ENCODE results near the gene RTN3.
"Not testable (repeated sequence)": the region's sequence is repeated elsewhere in the genome, so short reads cannot be mapped to it uniquely, and the experiment has no call there.

The RTN3 gene

DNA sequence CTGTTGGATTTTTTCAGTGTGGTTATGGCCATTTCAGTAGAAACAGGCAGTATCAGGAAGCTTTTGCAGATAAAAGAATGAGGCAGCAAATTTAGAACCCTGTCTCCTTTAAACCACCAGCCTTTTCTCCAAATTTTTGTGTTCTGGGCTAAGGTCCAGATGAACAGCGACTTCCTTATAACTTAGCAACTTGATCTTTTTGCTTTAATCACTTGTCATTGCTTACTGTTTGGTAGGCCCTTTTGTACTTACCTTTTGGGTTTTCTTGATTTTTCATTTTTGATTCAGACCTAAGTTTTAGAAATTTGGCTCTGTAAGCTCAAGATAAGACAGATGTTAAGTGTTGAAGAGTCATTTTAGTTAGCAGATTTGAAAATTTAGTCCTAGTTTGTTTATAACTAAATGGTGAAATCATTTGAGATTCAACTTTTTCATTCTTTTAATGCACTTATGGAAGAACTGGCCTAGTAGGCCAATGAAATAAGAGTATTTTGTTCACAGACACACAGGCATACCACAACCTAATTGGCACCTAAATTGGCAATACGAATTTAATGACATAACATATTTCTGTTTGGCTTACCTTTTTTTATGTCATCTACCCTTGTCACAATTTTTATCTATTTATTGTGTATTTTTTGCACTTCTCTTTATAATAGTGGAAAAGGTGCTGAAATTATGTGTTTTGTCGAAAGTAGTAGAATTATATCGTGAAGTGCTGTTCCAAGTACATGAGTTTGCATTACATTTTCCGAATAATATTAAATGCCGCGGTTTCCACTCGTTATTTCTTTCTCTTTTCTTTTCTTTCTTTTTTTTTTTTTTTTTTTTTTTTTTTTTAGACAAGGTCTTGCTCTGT lies 2.1 kb downstream of the RTN3 start:
- no peak for DNase-seq

- DNase-seq: not testable (repeated sequence)
Observed at GRCh38 chr11:63685158-63685721, 3.9 kb downstream of the RTN3 start.

GRCh38 chr11:63686926-63687325 lies 5.6 kb downstream of the RTN3 start:
- no peak for DNase-seq

- peak; percentile 44 for DNase-seq
Observed at GRCh38 chr11:63687845-63688244, 6.5 kb downstream of the RTN3 start.

DNA sequence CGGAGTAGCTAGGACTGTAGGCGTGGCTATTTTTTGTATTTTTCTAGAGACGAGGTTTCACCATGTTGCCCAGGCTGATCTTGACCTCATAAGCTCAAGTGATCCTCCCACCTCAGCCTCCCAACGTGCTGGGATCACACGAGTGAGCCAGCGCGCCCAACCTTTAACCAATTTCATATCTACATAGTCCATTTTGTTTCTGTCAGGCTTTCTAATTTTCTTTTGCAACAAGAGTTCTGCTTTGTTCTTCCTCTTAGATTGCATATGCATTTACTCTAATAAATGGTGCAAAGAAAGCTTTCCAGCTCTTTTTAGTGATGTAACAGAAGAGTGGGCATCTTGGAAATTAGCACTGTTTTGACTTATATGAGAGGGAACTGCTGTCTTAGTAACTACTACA lies 13.3 kb downstream of the RTN3 start:
- DNase-seq: no peak

- DNase-seq: no peak
Observed at GRCh38 chr11:63698976-63699733, 17.9 kb downstream of the RTN3 start.

GRCh38 chr11:63699896-63700295 lies 18.6 kb downstream of the RTN3 start:
- DNase-seq: no peak

DNA sequence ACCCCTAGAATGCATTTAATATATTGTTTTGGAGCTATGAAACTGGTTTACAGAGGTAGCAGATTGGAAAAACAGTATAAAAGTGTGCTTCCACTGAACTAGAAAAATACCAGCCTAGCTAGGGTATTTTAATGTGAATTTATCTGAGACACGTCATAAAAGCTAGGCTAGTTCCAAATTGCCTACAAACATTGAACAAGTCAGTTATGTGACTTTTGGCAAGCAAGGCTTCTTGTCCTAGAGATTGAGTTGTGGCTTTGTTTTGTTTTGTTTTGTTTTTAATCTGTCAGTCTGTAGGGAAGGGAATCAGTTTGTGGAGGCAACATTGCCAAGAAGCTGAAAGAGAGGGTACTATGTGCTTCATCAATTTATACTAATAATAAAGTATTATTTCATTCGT lies 24.2 kb downstream of the RTN3 start:
- DNase-seq: no peak

DNA sequence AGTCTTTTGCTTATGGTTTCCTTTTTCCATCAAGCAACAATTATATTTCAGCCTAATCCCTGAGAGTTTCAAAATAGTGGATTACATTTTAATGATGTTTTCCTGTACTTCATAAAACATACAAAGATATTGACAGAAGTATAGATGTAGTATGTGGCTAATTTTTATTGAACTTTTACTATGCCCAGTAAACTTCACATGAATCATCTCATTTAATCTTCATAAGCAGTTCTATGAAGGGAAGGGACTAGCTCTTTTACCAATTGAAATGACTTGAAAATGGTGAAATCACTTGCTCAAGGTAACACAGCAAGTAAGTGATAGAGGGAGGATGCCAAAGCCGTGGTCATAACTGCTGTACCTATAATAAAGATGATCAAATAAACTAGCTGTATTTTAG lies 27.5 kb downstream of the RTN3 start:
- no peak for DNase-seq

DNA sequence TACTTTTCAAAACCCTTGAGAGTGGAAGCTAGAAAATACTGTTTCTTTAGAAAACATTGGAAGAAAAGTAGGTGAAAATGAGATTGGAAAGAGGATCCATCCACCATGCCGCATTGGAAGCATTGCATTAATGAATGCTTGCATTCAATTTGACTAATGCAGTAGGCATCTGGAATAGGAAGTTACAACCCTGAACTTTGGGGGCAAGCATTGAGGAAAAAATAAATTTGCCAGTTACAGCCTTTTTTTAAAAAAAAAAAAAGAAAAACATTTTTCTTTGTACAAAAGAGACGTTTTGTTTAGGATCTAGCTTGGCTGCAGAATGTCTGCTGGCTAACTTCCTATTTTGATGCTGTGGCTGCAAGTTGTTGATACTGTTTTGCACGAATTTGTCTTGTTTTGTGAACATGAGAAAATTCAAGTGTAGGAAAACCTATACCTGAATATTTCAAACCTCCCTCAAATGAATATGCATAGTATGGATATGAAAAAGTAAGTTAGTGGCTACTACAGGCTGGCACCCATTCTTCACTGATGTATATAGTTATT lies 28.1 kb downstream of the RTN3 start:
- no peak for DNase-seq

GRCh38 chr11:63710476-63711217 lies 29.3 kb downstream of the RTN3 start:
- DNase-seq: no peak

DNA sequence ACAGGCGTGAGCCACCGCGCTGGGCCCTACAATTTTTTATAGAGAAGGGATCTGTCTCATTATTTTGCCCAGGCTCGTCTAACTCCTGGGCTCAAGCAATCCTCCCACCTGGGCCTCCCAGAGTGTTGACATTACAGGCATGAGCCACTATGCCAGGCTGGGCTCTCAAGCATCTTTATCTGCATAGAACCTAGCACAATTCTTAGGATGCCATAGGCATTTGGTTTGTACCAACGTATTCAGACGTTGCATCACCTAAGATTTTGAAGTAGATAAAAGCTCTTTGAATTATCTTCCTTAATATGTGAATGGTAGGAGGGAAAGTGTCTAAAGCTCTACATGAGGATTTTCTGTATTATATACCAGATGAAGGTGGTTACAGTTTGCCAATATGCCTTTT lies 30.5 kb downstream of the RTN3 start:
- DNase-seq: no peak

GRCh38 chr11:63713766-63714165 lies 32.5 kb downstream of the RTN3 start:
- DNase-seq: no peak

GRCh38 chr11:63716046-63716445 lies 34.7 kb downstream of the RTN3 start:
- no peak for DNase-seq

DNA sequence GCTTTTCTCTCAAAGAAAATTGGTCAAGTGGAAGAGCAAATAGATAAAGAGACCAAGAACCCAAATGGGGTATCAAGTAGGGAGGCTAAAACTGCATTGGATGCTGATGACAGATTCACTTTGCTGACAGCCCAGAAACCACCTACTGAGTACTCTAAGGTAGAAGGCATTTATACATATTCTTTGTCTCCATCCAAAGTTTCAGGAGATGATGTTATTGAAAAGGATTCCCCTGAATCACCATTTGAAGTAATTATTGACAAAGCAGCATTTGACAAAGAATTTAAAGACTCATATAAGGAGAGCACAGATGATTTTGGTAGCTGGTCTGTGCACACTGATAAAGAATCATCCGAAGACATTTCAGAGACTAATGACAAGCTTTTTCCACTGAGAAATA lies 37.7 kb downstream of the RTN3 start:
- no peak for DNase-seq

DNA sequence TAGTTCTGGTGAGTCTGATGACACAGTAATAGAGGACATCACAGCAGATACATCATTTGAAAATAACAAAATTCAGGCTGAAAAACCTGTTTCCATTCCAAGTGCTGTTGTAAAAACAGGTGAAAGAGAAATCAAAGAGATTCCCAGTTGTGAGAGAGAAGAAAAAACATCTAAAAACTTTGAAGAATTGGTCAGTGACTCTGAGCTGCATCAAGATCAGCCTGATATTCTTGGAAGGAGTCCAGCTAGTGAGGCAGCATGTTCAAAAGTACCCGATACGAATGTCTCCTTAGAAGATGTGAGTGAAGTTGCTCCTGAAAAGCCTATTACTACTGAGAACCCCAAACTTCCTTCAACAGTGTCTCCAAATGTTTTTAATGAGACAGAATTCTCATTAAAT lies 38.7 kb downstream of the RTN3 start:
- DNase-seq: no peak

- no peak for DNase-seq
Observed at GRCh38 chr11:63720611-63721010, 39.3 kb downstream of the RTN3 start.

- DNase-seq: no peak
Observed at GRCh38 chr11:63729326-63729725, 48.0 kb downstream of the RTN3 start.

DNA sequence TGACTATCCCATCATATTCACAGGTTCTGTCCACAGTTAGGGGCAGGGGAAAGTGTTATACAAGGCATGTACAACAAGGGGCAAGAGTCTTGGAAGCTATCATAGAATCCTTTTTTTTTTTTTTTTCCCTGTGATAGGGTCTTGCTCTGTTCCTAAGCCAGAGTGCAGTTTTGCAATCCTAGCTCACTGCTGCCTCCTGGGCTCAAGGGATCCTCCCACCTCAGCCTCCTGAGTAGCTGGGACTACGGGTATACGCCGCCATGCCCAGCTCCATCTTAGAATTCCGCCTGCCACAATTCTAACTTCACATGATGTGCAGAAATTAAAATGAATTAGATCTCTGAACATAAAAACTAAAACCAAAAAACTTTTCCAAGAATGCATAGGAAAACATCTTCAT lies 55.6 kb downstream of the RTN3 start:
- DNase-seq: no peak

DNA sequence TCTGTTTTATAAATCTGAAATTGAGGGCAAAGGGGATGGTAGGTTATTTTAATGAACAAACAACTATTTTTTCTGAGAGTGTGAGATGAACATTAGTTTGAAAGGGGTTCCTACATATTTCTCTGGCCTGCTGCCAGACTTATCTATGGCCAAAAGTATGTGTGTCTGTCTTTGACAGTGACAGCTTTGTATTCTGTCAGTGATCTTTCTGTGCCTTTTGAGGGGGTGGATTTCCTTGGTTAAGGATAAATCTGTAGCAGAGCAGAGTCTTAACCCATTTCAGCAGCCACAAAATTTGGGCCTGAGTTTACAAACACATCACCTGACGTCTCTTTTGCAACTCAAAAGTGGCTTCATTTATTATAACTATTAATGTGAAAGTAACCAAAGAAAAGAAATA lies 56.4 kb downstream of the RTN3 start:
- no peak for DNase-seq

- peak; percentile 54 for DNase-seq
Observed at GRCh38 chr11:63738720-63739360, 57.5 kb downstream of the RTN3 start.

Measured in activated CD4-positive, alpha-beta T cell treated with anti-CD3 and anti-CD28 coated beads, Interleukin-2, amount 50 U/mL, for 16 hours (primary cell).